ENCODE data around the gene TP53I11. TPM values are rescaled to one million over a fixed set of nuclear protein-coding genes. Genes with fewer than 3 reads are reported as not detected.

The TP53I11 gene
- total and polyA plus RNA-seq, 9 of the 15 experiments (the other 6 are each of a cell fraction or from before 2014, with no cell fraction given), result 0.14 to 2.5 (median 1.2) TPM; not detected in 2

DNA sequence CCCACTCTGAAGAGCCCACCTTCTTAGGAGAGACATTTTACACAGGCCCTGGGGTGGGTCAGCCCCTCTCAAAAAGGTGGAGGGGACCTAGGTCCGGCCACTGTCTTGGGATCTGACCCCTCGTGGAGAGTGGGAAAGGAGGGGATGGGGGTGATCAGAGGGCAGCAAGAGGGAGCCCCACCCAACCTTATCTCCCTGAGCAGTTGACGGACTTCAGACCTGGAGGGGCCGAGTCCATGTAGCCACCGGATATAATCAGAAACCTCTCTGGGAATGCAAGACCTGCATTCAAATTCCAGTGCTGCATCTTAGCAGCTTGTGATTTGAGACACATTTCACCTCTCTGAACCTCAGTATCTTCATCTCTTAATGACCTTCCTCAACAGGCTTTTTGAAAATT, 44.0 kb downstream of the TP53I11 start (continued):
- TF ChIP-seq ZNF134 (CRISPR knock-in tag; conservative IDR thresholded peaks at IDR 0.05) (peak; percentile 88), EWSR1 (IDR thresholded peaks at IDR 0.05; ENCODE audit: borderline replicate concordance, low read depth, partially characterized antibody) (no peak), HDAC8 (tag; IDR thresholded peaks at IDR 0.05) (no peak), NBN (IDR thresholded peaks at IDR 0.05; ENCODE audit: low read depth) (no peak), SREBF2 (CRISPR knock-in tag; IDR thresholded peaks at IDR 0.05) (no peak), ZNF143 (CRISPR knock-in tag; IDR thresholded peaks at IDR 0.05) (no peak), ATF1 (CRISPR knock-in tag; IDR thresholded peaks at IDR 0.05) (no peak), ATF1 (tag; IDR thresholded peaks at IDR 0.05) (no peak), L3MBTL2 (IDR thresholded peaks at IDR 0.05) (no peak), SAFB2 (IDR thresholded peaks at IDR 0.05; ENCODE audit: borderline replicate concordance, low read depth, low read length, severe bottlenecking) (no peak), TEAD1 (CRISPR knock-in tag; IDR thresholded peaks at IDR 0.05) (no peak), SOX6 (IDR thresholded peaks at IDR 0.05) (no peak), POLR3A (IDR thresholded peaks at IDR 0.05; ENCODE audit: borderline replicate concordance, extremely low read depth, insufficient read depth, insufficient read length) (no peak), DPF2 (IDR thresholded peaks at IDR 0.05) (peak; percentile 21; the same call in 1 of the 2 replicates), SREBF1 (IDR thresholded peaks at IDR 0.05; ENCODE audit: borderline replicate concordance, low read depth, low read length) (no peak), RERE (CRISPR knock-in tag; IDR thresholded peaks at IDR 0.05; ENCODE audit: borderline replicate concordance) (no peak), CBFA2T2 (conservative IDR thresholded peaks at IDR 0.05) (peak; percentile 27; the same call in 1 of the 2 replicates), ARID1B (IDR thresholded peaks at IDR 0.05) (peak; percentile 45; the same call in 1 of the 2 replicates), ATF3 (IDR thresholded peaks at IDR 0.05) (no peak), ATF3 (CRISPR knock-in tag; conservative IDR thresholded peaks at IDR 0.05) (no peak), ZBTB43 (CRISPR knock-in tag; IDR thresholded peaks at IDR 0.05) (no peak)
- TF ChIP-seq, protein P1, sequence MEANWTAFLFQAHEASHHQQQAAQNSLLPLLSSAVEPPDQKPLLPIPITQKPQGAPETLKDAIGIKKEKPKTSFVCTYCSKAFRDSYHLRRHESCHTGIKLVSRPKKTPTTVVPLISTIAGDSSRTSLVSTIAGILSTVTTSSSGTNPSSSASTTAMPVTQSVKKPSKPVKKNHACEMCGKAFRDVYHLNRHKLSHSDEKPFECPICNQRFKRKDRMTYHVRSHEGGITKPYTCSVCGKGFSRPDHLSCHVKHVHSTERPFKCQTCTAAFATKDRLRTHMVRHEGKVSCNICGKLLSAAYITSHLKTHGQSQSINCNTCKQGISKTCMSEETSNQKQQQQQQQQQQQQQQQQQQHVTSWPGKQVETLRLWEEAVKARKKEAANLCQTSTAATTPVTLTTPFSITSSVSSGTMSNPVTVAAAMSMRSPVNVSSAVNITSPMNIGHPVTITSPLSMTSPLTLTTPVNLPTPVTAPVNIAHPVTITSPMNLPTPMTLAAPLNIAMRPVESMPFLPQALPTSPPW (CRISPR knock-in tag; IDR thresholded peaks at IDR 0.05), result peak; percentile 17; the same call in 1 of the 2 replicates

Data from K562 (cell line).